Measurements from ENCODE around the gene C2orf49.

DNA sequence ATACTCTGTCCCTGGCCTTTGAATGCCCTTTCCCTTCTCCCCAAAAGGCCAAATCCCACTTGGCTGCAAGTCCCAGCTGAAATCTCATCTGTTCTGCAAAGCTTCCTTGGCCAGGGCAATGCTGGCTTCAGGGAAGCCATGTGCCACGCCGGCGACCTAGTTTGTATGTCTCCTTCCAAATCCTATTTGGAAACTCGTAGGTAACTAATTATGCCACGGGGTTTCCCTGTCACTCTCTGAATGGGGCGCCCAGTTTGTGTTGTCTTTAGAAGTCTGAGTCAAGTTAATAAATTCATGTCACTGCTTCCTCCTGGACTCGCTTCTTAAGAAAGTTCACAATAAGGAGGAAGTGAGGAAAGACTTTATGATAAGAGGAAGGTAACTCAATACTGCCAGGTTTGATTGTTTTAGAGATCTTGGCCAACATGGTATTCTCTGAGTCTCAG is 42.4 kb downstream of the C2orf49 start:
- TF ChIP-seq, protein P1, sequence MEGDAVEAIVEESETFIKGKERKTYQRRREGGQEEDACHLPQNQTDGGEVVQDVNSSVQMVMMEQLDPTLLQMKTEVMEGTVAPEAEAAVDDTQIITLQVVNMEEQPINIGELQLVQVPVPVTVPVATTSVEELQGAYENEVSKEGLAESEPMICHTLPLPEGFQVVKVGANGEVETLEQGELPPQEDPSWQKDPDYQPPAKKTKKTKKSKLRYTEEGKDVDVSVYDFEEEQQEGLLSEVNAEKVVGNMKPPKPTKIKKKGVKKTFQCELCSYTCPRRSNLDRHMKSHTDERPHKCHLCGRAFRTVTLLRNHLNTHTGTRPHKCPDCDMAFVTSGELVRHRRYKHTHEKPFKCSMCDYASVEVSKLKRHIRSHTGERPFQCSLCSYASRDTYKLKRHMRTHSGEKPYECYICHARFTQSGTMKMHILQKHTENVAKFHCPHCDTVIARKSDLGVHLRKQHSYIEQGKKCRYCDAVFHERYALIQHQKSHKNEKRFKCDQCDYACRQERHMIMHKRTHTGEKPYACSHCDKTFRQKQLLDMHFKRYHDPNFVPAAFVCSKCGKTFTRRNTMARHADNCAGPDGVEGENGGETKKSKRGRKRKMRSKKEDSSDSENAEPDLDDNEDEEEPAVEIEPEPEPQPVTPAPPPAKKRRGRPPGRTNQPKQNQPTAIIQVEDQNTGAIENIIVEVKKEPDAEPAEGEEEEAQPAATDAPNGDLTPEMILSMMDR (IDR thresholded peaks at IDR 0.05; ENCODE audit: extremely low read depth in 1 of 2, insufficient read depth in 1 of 2, low read depth in 1 of 2, low read length in 2 of 2): no peak
- TF ChIP-seq, protein P2, sequence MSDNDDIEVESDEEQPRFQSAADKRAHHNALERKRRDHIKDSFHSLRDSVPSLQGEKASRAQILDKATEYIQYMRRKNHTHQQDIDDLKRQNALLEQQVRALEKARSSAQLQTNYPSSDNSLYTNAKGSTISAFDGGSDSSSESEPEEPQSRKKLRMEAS (IDR thresholded peaks at IDR 0.05; ENCODE audit: insufficient read depth, insufficient read length): no peak
- no peak for TF ChIP-seq POLR2A (IDR thresholded peaks at IDR 0.05; ENCODE audit: low read depth, low read length)

All from endothelial cell of umbilical vein (primary cell).